Measurements from ENCODE around the gene SNX8.
A peak's percentile ranks its signal among the peaks of the same experiment; 100 is the strongest.

The SNX8 gene

GRCh38 chr7:2301511-2301863 lies 12.8 kb downstream of the SNX8 start:
- TF ChIP-seq, protein P1, sequence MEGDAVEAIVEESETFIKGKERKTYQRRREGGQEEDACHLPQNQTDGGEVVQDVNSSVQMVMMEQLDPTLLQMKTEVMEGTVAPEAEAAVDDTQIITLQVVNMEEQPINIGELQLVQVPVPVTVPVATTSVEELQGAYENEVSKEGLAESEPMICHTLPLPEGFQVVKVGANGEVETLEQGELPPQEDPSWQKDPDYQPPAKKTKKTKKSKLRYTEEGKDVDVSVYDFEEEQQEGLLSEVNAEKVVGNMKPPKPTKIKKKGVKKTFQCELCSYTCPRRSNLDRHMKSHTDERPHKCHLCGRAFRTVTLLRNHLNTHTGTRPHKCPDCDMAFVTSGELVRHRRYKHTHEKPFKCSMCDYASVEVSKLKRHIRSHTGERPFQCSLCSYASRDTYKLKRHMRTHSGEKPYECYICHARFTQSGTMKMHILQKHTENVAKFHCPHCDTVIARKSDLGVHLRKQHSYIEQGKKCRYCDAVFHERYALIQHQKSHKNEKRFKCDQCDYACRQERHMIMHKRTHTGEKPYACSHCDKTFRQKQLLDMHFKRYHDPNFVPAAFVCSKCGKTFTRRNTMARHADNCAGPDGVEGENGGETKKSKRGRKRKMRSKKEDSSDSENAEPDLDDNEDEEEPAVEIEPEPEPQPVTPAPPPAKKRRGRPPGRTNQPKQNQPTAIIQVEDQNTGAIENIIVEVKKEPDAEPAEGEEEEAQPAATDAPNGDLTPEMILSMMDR (IDR thresholded peaks at IDR 0.05; ENCODE audit: control insufficient read depth, insufficient read depth, low read depth, low read length, missing control alignments) = no peak
- no peak for DNase-seq (ENCODE audit: low read depth)
- H3K4me3 ChIP-seq (ENCODE audit: control insufficient read depth, low read depth, low read length) = no peak overlapping the region

DNA sequence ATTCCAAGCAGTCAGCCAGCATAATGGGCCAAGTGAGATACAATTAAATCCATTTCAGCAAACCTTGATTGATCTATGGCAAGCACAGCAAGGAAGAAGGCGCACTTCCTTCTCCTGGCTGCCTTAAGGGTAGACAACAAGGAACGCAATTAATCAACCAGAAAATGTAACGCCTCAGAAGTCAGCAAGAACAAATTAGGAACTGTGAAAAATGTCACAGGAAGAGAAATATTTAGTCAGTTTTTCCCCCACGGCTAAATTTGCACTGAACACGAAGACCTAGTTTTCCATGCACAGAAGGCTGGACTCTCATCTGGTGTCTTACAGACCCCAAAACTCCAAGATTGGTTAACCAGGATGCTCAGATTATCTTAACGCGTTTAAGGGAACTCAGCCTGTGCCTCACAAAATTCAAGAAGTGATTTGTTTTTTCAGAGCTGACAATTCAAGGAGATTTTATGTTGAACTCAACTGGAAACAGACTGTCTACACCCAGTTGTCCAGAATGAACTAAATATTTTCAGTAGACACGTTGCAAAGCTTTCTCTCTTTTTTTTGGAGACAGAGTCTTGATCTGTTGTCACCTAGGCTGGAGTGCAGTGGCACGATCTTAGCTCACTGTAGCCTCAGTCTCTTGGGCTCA lies 14.2 kb downstream of the SNX8 start:
- no peak for DNase-seq (ENCODE audit: low read depth)
- no peak overlapping the region for H3K4me3 ChIP-seq (ENCODE audit: control insufficient read depth, low read depth, low read length)
- TF ChIP-seq, protein P1 (IDR thresholded peaks at IDR 0.05; ENCODE audit: control insufficient read depth, insufficient read depth, low read depth, low read length, missing control alignments) = no peak

GRCh38 chr7:2299131-2299829 lies 15.0 kb downstream of the SNX8 start:
- H3K4me3 ChIP-seq (ENCODE audit: control insufficient read depth, low read depth, low read length) = no peak overlapping the region
- peak; percentile 60 for DNase-seq (ENCODE audit: low read depth)
- TF ChIP-seq, protein P1 (IDR thresholded peaks at IDR 0.05; ENCODE audit: control insufficient read depth, insufficient read depth, low read depth, low read length, missing control alignments) = no peak

GRCh38 chr7:2296832-2297231 lies 17.4 kb downstream of the SNX8 start:
- H3K4me3 ChIP-seq (ENCODE audit: control insufficient read depth, low read depth, low read length) = no peak overlapping the region
- TF ChIP-seq, protein P1 (IDR thresholded peaks at IDR 0.05; ENCODE audit: control insufficient read depth, insufficient read depth, low read depth, low read length, missing control alignments) = no peak
- DNase-seq (ENCODE audit: low read depth) = no peak

- TF ChIP-seq, protein P1 (IDR thresholded peaks at IDR 0.05; ENCODE audit: control insufficient read depth, insufficient read depth, low read depth, low read length, missing control alignments) = no peak
- no peak overlapping the region for H3K4me3 ChIP-seq (ENCODE audit: control insufficient read depth, low read depth, low read length)
- no peak for DNase-seq (ENCODE audit: low read depth)
These were observed 18.2 kb downstream of the SNX8 start for GRCh38 chr7:2295936-2296620.

DNA sequence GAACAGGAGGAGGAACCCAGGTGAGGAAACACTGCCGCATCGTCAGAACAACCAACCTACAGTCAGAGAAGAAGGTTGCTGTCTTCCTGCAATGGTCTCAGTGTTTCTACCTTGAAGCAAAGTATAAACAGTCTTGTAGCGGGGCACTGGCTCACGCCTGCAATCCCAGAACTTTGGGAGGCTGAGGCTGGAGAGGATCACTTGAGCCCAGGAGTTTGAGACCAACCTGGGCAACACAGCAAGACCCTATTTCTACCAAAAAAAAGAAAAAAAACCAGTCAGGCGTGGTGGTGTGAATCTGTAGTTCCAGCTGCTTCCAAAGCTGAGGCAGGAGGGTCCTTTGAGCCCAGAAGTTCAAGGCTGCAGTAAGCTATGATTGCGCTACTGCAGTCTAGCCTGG lies 23.4 kb downstream of the SNX8 start:
- no peak overlapping the region for H3K4me3 ChIP-seq (ENCODE audit: control insufficient read depth, low read depth, low read length)
- DNase-seq (ENCODE audit: low read depth) = no peak
- TF ChIP-seq, protein P1 (IDR thresholded peaks at IDR 0.05; ENCODE audit: control insufficient read depth, insufficient read depth, low read depth, low read length, missing control alignments) = no peak
